K562 (cell line): ENCODE results near the gene ZNF148. TPM values are rescaled to one million over a fixed set of nuclear protein-coding genes. Genes with fewer than 3 reads are reported as not detected.

Experiments used
- ATAC-seq: fragments of 200-7000 bp; cut with Tn5 transposase; 3 replicates; pipeline ENCODE4 v1.9.1; 2020; ENCODE audit warnings: moderate library complexity
- BruUV-seq: library from RNA; stranded (reverse); fragments of 400-500 nt; replicated peaks from 2 replicates; lab custom pipeline; 2021; lab: Mats Ljungman, UMichigan
- CTCF ChIA-PET: fragments of 300-600 bp; formaldehyde crosslinking; extraction: SDS; loops from one replicate; lab custom pipeline; 2021; ENCODE audit warnings: low intra/inter-chr PET ratio; lab: Yijun Ruan, JAX
- POLR2A ChIA-PET: fragments of 300-600, 350-650 bp; sonication (Branson Sonifier 250); formaldehyde crosslinking; extraction: SDS; loops from one replicate; lab custom pipeline; 2021; ENCODE audit warnings: antibody characterized with exemption, inconsistent platforms; lab: Yijun Ruan, JAX
- DNase-seq, 4 experiments: peaks; one replicate each; pipeline versions ENCODE4 v3.0.0 to v3.0.0-alpha.2; 2011 to 2018; ENCODE audit warnings: low spot score in 3 of 4, mixed read lengths in 3 of 4; ENCODE audit errors: extremely low read depth in 1 of 4
- FAIRE-seq: peaks from 2 replicates; lab custom pipeline; 2011; peaks lifted over from hg19 to GRCh38; lab: Jason Lieb, UNC
- H2AFZ ChIP-seq: 2 replicates; pipeline ENCODE4 v1.6.0; 2011; ENCODE audit warnings: low read depth, low read length, control low read depth, inconsistent platforms
- H3K27ac ChIP-seq: fragments of 200-600 bp; 3 replicates; pipeline ENCODE4 v1.8.0; 2011; ENCODE audit warnings: low read depth, mild to moderate bottlenecking, control low read depth, inconsistent platforms, low read length, moderate library complexity, mixed read lengths; ENCODE audit errors: extremely low read depth
- H3K27me3 ChIP-seq, 2 experiments: fragments of 300-600 bp in 1 of 2; 2 replicates in 1 of 2; 3 replicates in 1 of 2; pipeline versions ENCODE4 v1.6.0 to v1.8.0; 2011; ENCODE audit warnings: inconsistent platforms in 2 of 2, low read length in 2 of 2, mild to moderate bottlenecking in 1 of 2, mixed read lengths in 1 of 2, moderate library complexity in 1 of 2; ENCODE audit not compliant: control insufficient read depth in 2 of 2, insufficient read depth in 2 of 2
- H3K36me3 ChIP-seq: fragments of 300-600 bp; 3 replicates; pipeline ENCODE4 v1.8.0; 2011; ENCODE audit warnings: mild to moderate bottlenecking, low read length, inconsistent platforms; ENCODE audit not compliant: control insufficient read depth, insufficient read depth
- H3K4me1 ChIP-seq, 2 experiments: fragments of 200-600 bp in 1 of 2; replicated peaks in 1 of 2; 2 replicates in 1 of 2; 3 replicates in 1 of 2; pipeline versions ENCODE4 v1.5.1 to v1.8.0; 2011; ENCODE audit warnings: inconsistent platforms in 2 of 2, low read length in 2 of 2, mild to moderate bottlenecking in 1 of 2, mixed read lengths in 1 of 2, moderate library complexity in 1 of 2; ENCODE audit not compliant: control insufficient read depth in 2 of 2, insufficient read depth in 2 of 2
- H3K4me2 ChIP-seq: 2 replicates; pipeline ENCODE4 v1.6.1; 2011; ENCODE audit warnings: low read length, control low read depth, inconsistent platforms, mixed read lengths; ENCODE audit not compliant: insufficient read depth
- H3K4me3 ChIP-seq: fragments of 200-600 bp; sonication (generic), shearing (Covaris generic); 2 replicates; pipeline ENCODE4 v1.5.1; 2016; ENCODE audit warnings: control low read depth, inconsistent platforms
- H3K79me2 ChIP-seq: fragments of 200-600 bp; 3 replicates; pipeline ENCODE4 v1.8.0; 2011; ENCODE audit warnings: low read length, inconsistent platforms; ENCODE audit not compliant: control insufficient read depth, insufficient read depth
- H3K9ac ChIP-seq, 2 experiments: 2 replicates each; pipeline versions ENCODE4 v1.6.0 to v1.6.1; 2011; ENCODE audit warnings: low read depth in 2 of 2, low read length in 2 of 2, control low read depth in 1 of 2, inconsistent platforms in 1 of 2, mild to moderate bottlenecking in 1 of 2, mixed read lengths in 1 of 2; ENCODE audit not compliant: insufficient read depth in 1 of 2
- H3K9me1 ChIP-seq: one replicate; pipeline ENCODE4 v1.6.0; 2011; ENCODE audit warnings: inconsistent platforms, mild to moderate bottlenecking, low read length, moderate library complexity; ENCODE audit not compliant: control insufficient read depth, insufficient read depth
- H3K9me3 ChIP-seq: replicated peaks from 2 replicates; pipeline ENCODE4 v1.5.1; 2011; ENCODE audit warnings: low read depth, low read length, inconsistent platforms; ENCODE audit not compliant: control insufficient read depth, insufficient read depth
- H4K20me1 ChIP-seq: replicated peaks from 2 replicates; pipeline ENCODE4 v1.6.1; 2011; ENCODE audit warnings: low read length, inconsistent platforms, mixed read lengths; ENCODE audit not compliant: control insufficient read depth, insufficient read depth
- CREB3 ChIP-seq: fragments of 450-650 bp; conservative IDR thresholded peaks from 2 replicates; pipeline ENCODE4 v1.6.1; 2016; ENCODE audit warnings: missing genetic modification characterization, low read depth, mild to moderate bottlenecking, missing compliant biosample characterization, moderate library complexity
- MCM2 ChIP-seq: fragments of 450-650 bp; IDR thresholded peaks from 2 replicates; pipeline ENCODE4 v1.6.1; 2017; ENCODE audit warnings: low read depth, mild to moderate bottlenecking
- NR2C1 ChIP-seq, 2 experiments: fragments of 450-650 bp; IDR thresholded peaks; 2 replicates each; pipeline ENCODE4 v1.6.1; 2017; ENCODE audit warnings: mild to moderate bottlenecking in 2 of 2, antibody characterized with exemption in 1 of 2, inconsistent platforms in 1 of 2, missing compliant biosample characterization in 1 of 2, missing genetic modification characterization in 1 of 2
- ZNF699 ChIP-seq: fragments of 250-450 bp; sonication (Bioruptor Pico); IDR thresholded peaks from 2 replicates; pipeline ENCODE4 v1.8.0; 2021; ENCODE audit warnings: mild to moderate bottlenecking, moderate library complexity; ENCODE audit not compliant: insufficient replicate concordance
- ZNF707 ChIP-seq: fragments of 250-450 bp; sonication (Bioruptor Pico); conservative IDR thresholded peaks from 2 replicates; pipeline ENCODE4 v1.8.0; 2022; ENCODE audit warnings: inconsistent platforms, mild to moderate bottlenecking, moderate library complexity
- WGBS: fragments of 100-300 bp; shearing (Covaris generic); methylation state at CpG from one replicate; pipeline ENCODE4 v1.1.6; 2016; ENCODE audit warnings: low coverage, mixed read lengths; ENCODE audit not compliant: insufficient coverage; ENCODE audit errors: missing lambda C conversion rate; 5-methylcytosine and 5-hydroxymethylcytosine counted together
- in situ Hi-C: fragments of 300-500 bp; cut with MboI; formaldehyde crosslinking; loops from 4 replicates; pipeline ENCODE4 v1.15.0; 2018; ENCODE audit warnings: inconsistent platforms, mixed read lengths
- intact Hi-C: fragments of 100-400 bp; cut with micrococcal nuclease; formaldehyde crosslinking; loops from 2 replicates; pipeline ENCODE4 v1.14.2; 2022
- polyA plus RNA-seq, 8 experiments: library from polyadenylated mRNA; depleted of rRNA in 4 of 8; stranded (reverse) in 5 of 8; unstranded in 3 of 8; fragments of >200 nt; fragmentation: Nextera tagmentation in 2 of 8; fragmentation: Illumina TruSeq in 1 of 8; extraction: Ambion mirVana in 2 of 8; extraction: Trizol in 1 of 8; gene quantifications; 2 replicates each; pipeline versions ENCODE4 v1.2.1 to v1.2.3, GENCODE V29; 2011 to 2014; ENCODE audit warnings: inconsistent platforms in 1 of 8, missing spikeins in 1 of 8
- total RNA-seq, 7 experiments: library from RNA; depleted of rRNA in 6 of 7; stranded (reverse); fragments of >200 nt in 6 of 7; fragmentation: Illumina TruSeq in 2 of 7; extraction: Trizol in 2 of 7; gene quantifications; 2 replicates each; pipeline versions ENCODE4 v1.2.1 to v1.2.3, GENCODE V29; 2011 to 2021; ENCODE audit warnings: low replicate concordance in 1 of 7
- TF ChIP-seq, protein P1 (sequence below), 3 experiments: IDR thresholded peaks in 2 of 3; conservative IDR thresholded peaks in 1 of 3; 2 replicates each; pipeline ENCODE4 v1.5.1; 2011 to 2012; ENCODE audit warnings: low read length in 3 of 3, mild to moderate bottlenecking in 3 of 3, control low read depth in 2 of 3, improper control_type of control experiment in 1 of 3, inconsistent platforms in 1 of 3, low read depth in 1 of 3, mixed read lengths in 1 of 3, moderate library complexity in 1 of 3; ENCODE audit not compliant: insufficient read depth in 2 of 3

Gene ZNF148
- total and polyA plus RNA-seq, 9 of the 15 experiments (the other 6 are each of a cell fraction or from before 2014, with no cell fraction given), result 2.7 to 15.1 (median 8.3) TPM

- intact Hi-C loops (no loop called here), in situ Hi-C loops (no loop called here)
- H3K36me3 ChIP-seq, result no peaks in the 10 kb centered on the region
- H3K4me1 ChIP-seq, result peaks cover 3% of the 10 kb centered on the region in 2 experiments; a peak in 3 of 5 replicates
- H3K79me2 ChIP-seq, result peaks cover 99% of the 10 kb centered on the region
- ATAC-seq (no peak), DNase-seq (no peak), FAIRE-seq (no peak)
- H3K4me3 ChIP-seq, result no peak overlapping the region
- no peak for TF ChIP-seq ZNF707 (CRISPR knock-in tag)
- TF ChIP-seq, protein P1, sequence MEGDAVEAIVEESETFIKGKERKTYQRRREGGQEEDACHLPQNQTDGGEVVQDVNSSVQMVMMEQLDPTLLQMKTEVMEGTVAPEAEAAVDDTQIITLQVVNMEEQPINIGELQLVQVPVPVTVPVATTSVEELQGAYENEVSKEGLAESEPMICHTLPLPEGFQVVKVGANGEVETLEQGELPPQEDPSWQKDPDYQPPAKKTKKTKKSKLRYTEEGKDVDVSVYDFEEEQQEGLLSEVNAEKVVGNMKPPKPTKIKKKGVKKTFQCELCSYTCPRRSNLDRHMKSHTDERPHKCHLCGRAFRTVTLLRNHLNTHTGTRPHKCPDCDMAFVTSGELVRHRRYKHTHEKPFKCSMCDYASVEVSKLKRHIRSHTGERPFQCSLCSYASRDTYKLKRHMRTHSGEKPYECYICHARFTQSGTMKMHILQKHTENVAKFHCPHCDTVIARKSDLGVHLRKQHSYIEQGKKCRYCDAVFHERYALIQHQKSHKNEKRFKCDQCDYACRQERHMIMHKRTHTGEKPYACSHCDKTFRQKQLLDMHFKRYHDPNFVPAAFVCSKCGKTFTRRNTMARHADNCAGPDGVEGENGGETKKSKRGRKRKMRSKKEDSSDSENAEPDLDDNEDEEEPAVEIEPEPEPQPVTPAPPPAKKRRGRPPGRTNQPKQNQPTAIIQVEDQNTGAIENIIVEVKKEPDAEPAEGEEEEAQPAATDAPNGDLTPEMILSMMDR (IDR thresholded peaks at IDR 0.05 in 2 of 3, conservative IDR thresholded peaks at IDR 0.05 in 1 of 3; ENCODE audit: insufficient read depth in 2 of 3, low read depth in 1 of 3, low read length in 3 of 3), result no peak
- no peak for TF ChIP-seq MCM2
- no peak for TF ChIP-seq CREB3 (tag)
- TF ChIP-seq ZNF699 (CRISPR knock-in tag), result no peak
- TF ChIP-seq NR2C1 (IDR thresholded peaks at IDR 0.05), result no peak
- TF ChIP-seq NR2C1 (tag; IDR thresholded peaks at IDR 0.05), result no peak
- WGBS, result 45% methylated on average over 5 of the region's 5 CpGs
- H3K27ac ChIP-seq, result no peak overlapping the region
- H4K20me1 ChIP-seq, result no peaks in the 10 kb centered on the region
- H3K4me2 ChIP-seq, result no peak overlapping the region
- ChIA-PET POLR2A (interaction anchor here (0.6 kb wide), 1 partner anchor 40 kb away, joined by 3 read pairs; no protein-coding TSS in a partner anchor), CTCF (no interaction called here)
- no peak overlapping the region for H2AFZ ChIP-seq
- no peak overlapping the region for H3K9ac ChIP-seq
- BruUV-seq, result no TSS peak
- no peaks in the 10 kb centered on the region for H3K9me1 ChIP-seq
- no peaks in the 10 kb centered on the region for H3K27me3 ChIP-seq
- no peaks in the 10 kb centered on the region for H3K9me3 ChIP-seq
Measured at GRCh38 chr3:125350597-125350996, 24.5 kb downstream of the ZNF148 start.
